ENCODE data around the gene OR4K5.
"Not testable (repeated sequence)": the region's sequence is repeated elsewhere in the genome, so short reads cannot be mapped to it uniquely, and the experiment has no call there.

The OR4K5 gene

GRCh38 chr14:19920021-19920657 is at the start of gene OR4K5:
Gene OR4K5, plus strand, starts transcription at chr14:19920607. Its CDS starts 0 bp downstream, at chr14:19920607.
- no peak for DNase-seq

- no peak for DNase-seq
These were observed 47.2 kb upstream of the OR4K5 start for GRCh38 chr14:19873178-19873577.

GRCh38 chr14:19874842-19875241 is 45.6 kb upstream of the OR4K5 start, which contains the start of gene OR4K2:
Gene OR4K2, plus strand, starts transcription at chr14:19875142. Its CDS starts 1,126 bp downstream, at chr14:19876268.
- DNase-seq: no peak

- DNase-seq: peak in 1 of 2 donors; percentile 15
These were observed 42.3 kb upstream of the OR4K5 start for GRCh38 chr14:19878029-19878642.

- DNase-seq: no peak
These were observed 25.1 kb upstream of the OR4K5 start for GRCh38 chr14:19895282-19895681.

GRCh38 chr14:19900999-19901398 is 19.4 kb upstream of the OR4K5 start:
- DNase-seq: no peak

GRCh38 chr14:19902409-19902808 is 18.0 kb upstream of the OR4K5 start:
- no peak for DNase-seq

GRCh38 chr14:19906665-19907064 is 13.7 kb upstream of the OR4K5 start:
- DNase-seq: no peak

GRCh38 chr14:19911114-19911513 is 9.3 kb upstream of the OR4K5 start:
- no peak for DNase-seq

GRCh38 chr14:19917243-19917642 is 3.2 kb upstream of the OR4K5 start:
- no peak for DNase-seq

GRCh38 chr14:19917955-19918518 is 2.4 kb upstream of the OR4K5 start:
- DNase-seq: no peak

- no peak for DNase-seq
These were observed 1.7 kb upstream of the OR4K5 start for GRCh38 chr14:19918553-19919264.

- no peak for DNase-seq
These were observed 10.2 kb downstream of the OR4K5 start, which contains the start of gene OR4K1 for GRCh38 chr14:19930617-19931016. Gene OR4K1, plus strand, starts transcription at chr14:19930917. Its CDS starts 4,750 bp downstream, at chr14:19935667.

- DNase-seq: no peak
These were observed 21.3 kb downstream of the OR4K5 start for GRCh38 chr14:19941668-19942067.

- peak in 1 of 2 donors; percentile 1 for DNase-seq
These were observed 27.1 kb downstream of the OR4K5 start for GRCh38 chr14:19947413-19948090.

- no peak for DNase-seq
These were observed 28.8 kb downstream of the OR4K5 start for GRCh38 chr14:19949218-19949617.

GRCh38 chr14:19969735-19970134 is 49.3 kb downstream of the OR4K5 start:
- not testable (repeated sequence) for DNase-seq

Data from CD4-positive, alpha-beta T cell treated with Interferon alpha-2 for 1 hour (primary cell).